Measurements from ENCODE around the gene TAC3.
A peak's percentile ranks its signal among the peaks of the same experiment; 100 is the strongest.
"Not testable (repeated sequence)": the region's sequence is repeated elsewhere in the genome, so short reads cannot be mapped to it uniquely, and the experiment has no call there.

The TAC3 gene

GRCh38 chr12:57033431-57033830 is 17.1 kb upstream of the TAC3 start:
- no peak for DNase-seq

GRCh38 chr12:57031789-57032188 is 15.5 kb upstream of the TAC3 start:
- no peak for DNase-seq

- DNase-seq: no peak
These were observed 14.9 kb upstream of the TAC3 start for GRCh38 chr12:57031138-57031725.

- DNase-seq: no peak
These were observed 13.1 kb upstream of the TAC3 start for GRCh38 chr12:57029457-57029856.

GRCh38 chr12:57027805-57028153 is 11.4 kb upstream of the TAC3 start:
- no peak for DNase-seq

- no peak for DNase-seq
These were observed 10.9 kb upstream of the TAC3 start for GRCh38 chr12:57027011-57027804.

- DNase-seq: no peak
These were observed 8.9 kb upstream of the TAC3 start for GRCh38 chr12:57025196-57025595.

GRCh38 chr12:57022324-57022723 is 6.0 kb upstream of the TAC3 start:
- DNase-seq: not testable (repeated sequence)

- no peak for DNase-seq
These were observed 3.8 kb upstream of the TAC3 start for GRCh38 chr12:57019983-57020719.

GRCh38 chr12:57018906-57019305 is 2.6 kb upstream of the TAC3 start:
- no peak for DNase-seq

- DNase-seq: not testable (repeated sequence)
These were observed 2.0 kb upstream of the TAC3 start for GRCh38 chr12:57018353-57018752.

GRCh38 chr12:57012600-57013465 is 3.5 kb downstream of the TAC3 start:
- DNase-seq: no peak

- DNase-seq: no peak
These were observed 4.6 kb downstream of the TAC3 start for GRCh38 chr12:57011438-57012424.

- DNase-seq: no peak
These were observed 5.6 kb downstream of the TAC3 start for GRCh38 chr12:57010627-57011247.

- DNase-seq: no peak
These were observed 6.2 kb downstream of the TAC3 start for GRCh38 chr12:57009949-57010626.

- no peak for DNase-seq
These were observed 8.2 kb downstream of the TAC3 start for GRCh38 chr12:57008178-57008577.

- no peak for DNase-seq
These were observed 9.4 kb downstream of the TAC3 start for GRCh38 chr12:57006809-57007475.

- peak; percentile 88 for DNase-seq
These were observed 10.1 kb downstream of the TAC3 start, which contains the start of gene ZBTB39 for GRCh38 chr12:57005980-57006808. TSS of gene ZBTB39 (minus strand) at chr12:57006546. CDS start at chr12:57004917, 1,629 bp downstream.

GRCh38 chr12:57004651-57005050 is 11.7 kb downstream of the TAC3 start:
- no peak for DNase-seq

Data from activated CD8-positive, alpha-beta memory T cell treated with anti-CD3 and anti-CD28 coated beads, Interleukin-2, amount 50 U/mL, for 48 hours (primary cell).